Suprapubic skin (tissue), 4 donors: ENCODE results near the gene EDA. TPM values are rescaled to one million over a fixed set of nuclear protein-coding genes. Genes with fewer than 3 reads are reported as not detected.

Experiments
- DNase-seq, 2 donors: peaks; one replicate each; pipeline ENCODE4 v3.0.0-alpha.2; 2019; ENCODE audit warnings: low spot score in 2 of 2
- H3K27ac ChIP-seq: fragments of 200-600 bp; sonication (generic); one replicate; pipeline ENCODE4 v1.5.1; 2019
- H3K27me3 ChIP-seq: fragments of 200-600 bp; sonication (generic); one replicate; pipeline ENCODE4 v1.5.1; 2019
- H3K36me3 ChIP-seq: fragments of 200-600 bp; sonication (generic); one replicate; pipeline ENCODE4 v1.5.1; 2019
- H3K4me1 ChIP-seq: fragments of 200-600 bp; sonication (generic); one replicate; pipeline ENCODE4 v1.5.1; 2019
- H3K4me3 ChIP-seq: fragments of 200-600 bp; sonication (generic); one replicate; pipeline ENCODE4 v1.5.1; 2019; ENCODE audit warnings: mild to moderate bottlenecking
- H3K9me3 ChIP-seq: fragments of 200-600 bp; sonication (generic); one replicate; pipeline ENCODE4 v1.5.1; 2019
- EP300 ChIP-seq: sonication (generic); formaldehyde crosslinking; IDR thresholded peaks from one replicate; pipeline ENCODE4 v1.6.1; 2017; ENCODE audit warnings: antibody characterized with exemption
- POLR2A ChIP-seq, 2 donors: fragments of 450-650 bp; IDR thresholded peaks; one replicate each; pipeline ENCODE4 v1.6.1; 2017; ENCODE audit warnings: antibody characterized with exemption in 2 of 2, mild to moderate bottlenecking in 2 of 2, moderate library complexity in 2 of 2
- POLR2AphosphoS5 ChIP-seq, 3 donors: sonication (generic); formaldehyde crosslinking; IDR thresholded peaks; one replicate each; pipeline ENCODE4 v1.6.1; 2017; ENCODE audit warnings: antibody characterized with exemption in 3 of 3
- WGBS: methylation state at CpG from one replicate; pipeline ENCODE4 v1.1.5; 2018; 5-methylcytosine and 5-hydroxymethylcytosine counted together
- total RNA-seq, 4 donors: library from RNA; depleted of rRNA; stranded (reverse); fragments of >200 nt; gene quantifications; one replicate each; pipeline ENCODE4 v1.1.0, GENCODE V29; 2016
- TF ChIP-seq, protein P1 (sequence below), 2 donors: fragments of 200-600 bp in 1 of 2; fragments of 450-650 bp in 1 of 2; sonication (generic) in 1 of 2; IDR thresholded peaks; one replicate each; pipeline ENCODE4 v1.5.1; 2016 to 2019; ENCODE audit warnings: antibody characterized with exemption in 2 of 2, mild to moderate bottlenecking in 1 of 2, moderate library complexity in 1 of 2

Gene EDA
- total RNA-seq, 4 donors from 2014 or later = 5.6 to 10.9 (median 7.5) TPM

DNA sequence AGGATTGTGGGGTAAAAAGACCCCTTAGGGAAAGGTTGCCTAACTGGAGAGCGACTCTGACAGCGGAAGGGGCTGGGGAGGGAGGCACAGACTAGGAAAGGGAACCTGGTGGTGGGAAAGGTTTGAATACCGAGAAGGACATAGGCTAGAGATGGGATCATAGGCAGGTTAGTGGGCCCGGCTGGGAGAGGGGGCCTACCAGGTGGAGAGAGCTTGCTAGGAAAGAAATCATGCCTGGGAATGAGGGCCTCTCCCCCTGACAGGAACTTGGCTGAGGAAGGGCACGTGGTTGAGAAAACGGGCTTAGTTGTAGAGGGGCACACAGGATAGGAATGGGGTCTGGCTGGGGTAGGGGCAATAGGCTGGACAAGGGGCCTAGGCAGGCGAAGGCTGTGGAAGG lies 450.7 kb downstream of the EDA start:
- Histone ChIP-seq H3K27ac (no peak overlapping the region), H3K4me1 (no peaks in the 10 kb centered on the region), H3K36me3 (no peaks in the 10 kb centered on the region), H3K27me3 (no peaks in the 10 kb centered on the region), H3K9me3 (no peaks in the 10 kb centered on the region), H3K4me3 (no peak overlapping the region)
- TF ChIP-seq POLR2A (IDR thresholded peaks at IDR 0.05) = no peak
- TF ChIP-seq POLR2AphosphoS5 (IDR thresholded peaks at IDR 0.05) = no peak
- TF ChIP-seq EP300 = no peak
- TF ChIP-seq, protein P1, sequence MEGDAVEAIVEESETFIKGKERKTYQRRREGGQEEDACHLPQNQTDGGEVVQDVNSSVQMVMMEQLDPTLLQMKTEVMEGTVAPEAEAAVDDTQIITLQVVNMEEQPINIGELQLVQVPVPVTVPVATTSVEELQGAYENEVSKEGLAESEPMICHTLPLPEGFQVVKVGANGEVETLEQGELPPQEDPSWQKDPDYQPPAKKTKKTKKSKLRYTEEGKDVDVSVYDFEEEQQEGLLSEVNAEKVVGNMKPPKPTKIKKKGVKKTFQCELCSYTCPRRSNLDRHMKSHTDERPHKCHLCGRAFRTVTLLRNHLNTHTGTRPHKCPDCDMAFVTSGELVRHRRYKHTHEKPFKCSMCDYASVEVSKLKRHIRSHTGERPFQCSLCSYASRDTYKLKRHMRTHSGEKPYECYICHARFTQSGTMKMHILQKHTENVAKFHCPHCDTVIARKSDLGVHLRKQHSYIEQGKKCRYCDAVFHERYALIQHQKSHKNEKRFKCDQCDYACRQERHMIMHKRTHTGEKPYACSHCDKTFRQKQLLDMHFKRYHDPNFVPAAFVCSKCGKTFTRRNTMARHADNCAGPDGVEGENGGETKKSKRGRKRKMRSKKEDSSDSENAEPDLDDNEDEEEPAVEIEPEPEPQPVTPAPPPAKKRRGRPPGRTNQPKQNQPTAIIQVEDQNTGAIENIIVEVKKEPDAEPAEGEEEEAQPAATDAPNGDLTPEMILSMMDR (IDR thresholded peaks at IDR 0.05) = no peak
- DNase-seq = no peak
- WGBS = 80% methylated on average over 7 of the region's 7 CpGs

DNA sequence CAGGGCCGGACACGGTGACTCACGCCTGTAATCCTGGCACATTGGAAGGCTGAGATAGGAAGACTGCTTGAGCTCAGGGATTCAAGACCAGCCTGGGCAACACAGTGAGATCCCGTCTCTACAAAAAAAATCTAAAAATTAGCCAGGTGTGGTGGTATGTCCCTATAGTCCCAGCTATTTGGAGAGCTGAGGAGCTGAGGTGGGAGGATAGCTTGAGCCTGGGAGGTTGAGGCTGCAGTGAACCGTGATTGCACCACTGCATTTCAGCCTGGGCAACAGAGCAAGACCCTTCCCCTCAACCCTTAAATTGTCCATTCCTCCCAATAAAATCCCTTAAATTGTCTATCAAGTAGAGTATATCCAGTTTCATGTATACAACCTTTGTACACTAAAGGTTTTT lies 463.4 kb downstream of the EDA start:
- no peaks in the 10 kb centered on the region for H3K4me1 ChIP-seq
- no peaks in the 10 kb centered on the region for H3K27me3 ChIP-seq
- H3K27ac ChIP-seq = no peak overlapping the region
- H3K9me3 ChIP-seq = no peaks in the 10 kb centered on the region
- no peak overlapping the region for H3K4me3 ChIP-seq
- H3K36me3 ChIP-seq = no peaks in the 10 kb centered on the region
- TF ChIP-seq POLR2AphosphoS5 (IDR thresholded peaks at IDR 0.05) (no peak), POLR2A (IDR thresholded peaks at IDR 0.05) (no peak), EP300 (no peak)
- TF ChIP-seq, protein P1 (IDR thresholded peaks at IDR 0.05) = no peak
- 84% methylated on average over 5 of the region's 5 CpGs for WGBS
- no peak for DNase-seq

DNA sequence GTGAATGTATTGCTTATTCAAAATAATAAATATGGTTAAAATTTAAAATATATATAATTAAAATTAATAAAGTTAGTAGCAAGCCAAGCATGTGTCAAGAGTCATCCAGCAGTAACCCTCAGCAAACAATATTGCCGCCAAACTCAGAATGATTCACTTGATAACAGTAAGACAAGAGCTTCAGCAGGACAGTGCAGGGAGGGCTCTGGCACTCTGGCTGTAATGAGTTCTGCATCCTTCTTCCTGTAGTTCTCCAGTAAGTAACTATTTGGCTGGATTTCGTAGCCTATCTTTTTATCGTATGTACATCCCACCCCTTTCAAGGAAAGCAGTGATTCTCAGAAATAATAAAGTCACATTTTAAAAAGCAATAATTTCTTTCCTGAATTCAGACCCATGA lies 464.0 kb downstream of the EDA start:
- Histone ChIP-seq H3K4me1 (no peaks in the 10 kb centered on the region), H3K4me3 (no peak overlapping the region), H3K9me3 (no peaks in the 10 kb centered on the region), H3K27me3 (no peaks in the 10 kb centered on the region), H3K36me3 (no peaks in the 10 kb centered on the region), H3K27ac (no peak overlapping the region)
- TF ChIP-seq EP300 (no peak), POLR2A (IDR thresholded peaks at IDR 0.05) (no peak), POLR2AphosphoS5 (IDR thresholded peaks at IDR 0.05) (no peak)
- TF ChIP-seq, protein P1 (IDR thresholded peaks at IDR 0.05) = no peak
- WGBS = 58% methylated on average over 3 of the region's 3 CpGs
- DNase-seq = no peak

DNA sequence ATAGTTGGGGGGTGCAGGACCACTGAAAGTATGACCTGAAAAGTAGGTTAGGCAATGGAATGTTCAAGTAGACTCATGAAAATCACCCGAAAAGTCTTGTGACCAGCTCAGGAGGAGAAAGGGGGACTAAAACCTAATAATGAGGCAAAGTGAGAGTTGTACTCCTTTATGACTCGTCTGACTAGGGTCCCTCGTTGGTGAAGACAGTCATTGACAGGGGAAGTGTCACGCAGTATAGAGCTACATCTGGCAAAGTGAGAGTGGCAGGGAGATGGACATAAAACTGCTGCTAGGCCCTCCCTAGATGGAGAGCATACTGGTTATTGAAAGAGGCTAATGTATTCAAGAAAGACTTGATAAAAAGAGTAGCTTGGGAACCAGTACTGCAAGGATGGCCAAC lies 466.8 kb downstream of the EDA start:
- H3K36me3 ChIP-seq = no peaks in the 10 kb centered on the region
- 59% methylated on average over 4 of the region's 4 CpGs for WGBS
- H3K27me3 ChIP-seq = no peaks in the 10 kb centered on the region
- no peaks in the 10 kb centered on the region for H3K4me1 ChIP-seq
- no peak for DNase-seq
- H3K4me3 ChIP-seq = no peak overlapping the region
- no peaks in the 10 kb centered on the region for H3K9me3 ChIP-seq
- no peak overlapping the region for H3K27ac ChIP-seq
- TF ChIP-seq, protein P1 (IDR thresholded peaks at IDR 0.05) = no peak
- TF ChIP-seq POLR2AphosphoS5 (IDR thresholded peaks at IDR 0.05) (no peak), POLR2A (IDR thresholded peaks at IDR 0.05) (no peak), EP300 (no peak)

GRCh38 chrX:70084592-70085240 lies 468.8 kb downstream of the EDA start:
- no peaks in the 10 kb centered on the region for H3K27me3 ChIP-seq
- TF ChIP-seq POLR2A (IDR thresholded peaks at IDR 0.05) (no peak), EP300 (no peak), POLR2AphosphoS5 (IDR thresholded peaks at IDR 0.05) (no peak)
- TF ChIP-seq, protein P1 (IDR thresholded peaks at IDR 0.05) = no peak
- 62% methylated on average over 5 of the region's 5 CpGs for WGBS
- no peaks in the 10 kb centered on the region for H3K36me3 ChIP-seq
- H3K4me3 ChIP-seq = no peak overlapping the region
- DNase-seq = no peak
- no peaks in the 10 kb centered on the region for H3K9me3 ChIP-seq
- no peaks in the 10 kb centered on the region for H3K4me1 ChIP-seq
- no peak overlapping the region for H3K27ac ChIP-seq
